Measurements from ENCODE around the gene SCN7A.
"Not testable (repeated sequence)": the region's sequence is repeated elsewhere in the genome, so short reads cannot be mapped to it uniquely, and the experiment has no call there.

GRCh38 chr2:166357950-166358321 lies 136.1 kb downstream of the SCN7A start:
- TF ChIP-seq POLR2A (IDR thresholded peaks at IDR 0.05; ENCODE audit: low read depth); CTCF (IDR thresholded peaks at IDR 0.05); POLR2AphosphoS5 (IDR thresholded peaks at IDR 0.05); EP300 (IDR thresholded peaks at IDR 0.05): not testable (repeated sequence)
